Neutrophil (primary cell): Measurements from ENCODE around the gene KCNJ8.

Source experiments
- H3K27ac ChIP-seq: fragments of 200-600 bp; sonication (generic); 2 replicates; pipeline ENCODE4 v1.5.1; 2016; ENCODE audit warnings: mild to moderate bottlenecking, moderate library complexity
- H3K27me3 ChIP-seq: fragments of 200-600 bp; sonication (generic); 2 replicates; pipeline ENCODE4 v1.6.0; 2016; ENCODE audit warnings: mild to moderate bottlenecking
- H3K36me3 ChIP-seq: fragments of 200-600 bp; sonication (generic); 2 replicates; pipeline ENCODE4 v1.5.1; 2017
- H3K4me1 ChIP-seq, 2 experiments: fragments of 200-600 bp in 1 of 2; sonication (generic) in 1 of 2; 1 replicate in 1 of 2; 2 replicates in 1 of 2; pipeline versions ENCODE4 v1.5.1 to v1.6.1; 2013 to 2016; ENCODE audit warnings: low read depth in 1 of 2, low read length in 1 of 2, mild to moderate bottlenecking in 1 of 2, moderate library complexity in 1 of 2; ENCODE audit not compliant: control insufficient read depth in 1 of 2, insufficient read depth in 1 of 2
- H3K4me3 ChIP-seq, 2 experiments: fragments of 200-600 bp in 1 of 2; sonication (generic) in 1 of 2; 1 replicate in 1 of 2; 2 replicates in 1 of 2; pipeline ENCODE4 v1.5.1; 2013 to 2016; ENCODE audit warnings: low read depth in 1 of 2, low read length in 1 of 2, mild to moderate bottlenecking in 1 of 2, moderate library complexity in 1 of 2
- H3K9me3 ChIP-seq: fragments of 200-600 bp; sonication (generic); 2 replicates; pipeline ENCODE4 v1.5.1; 2016
- CTCF ChIP-seq: fragments of 200-600 bp; sonication (generic); IDR thresholded peaks from 2 replicates; pipeline ENCODE4 v1.5.1; 2016; ENCODE audit warnings: antibody characterized with exemption

The KCNJ8 gene

GRCh38 chr12:21725731-21726130 is 48.8 kb downstream of the KCNJ8 start:
- Histone ChIP-seq H3K27ac (no peak overlapping the region), H3K9me3 (no peaks in the 10 kb centered on the region), H3K4me3 (no peak overlapping the region), H3K36me3 (no peaks in the 10 kb centered on the region), H3K27me3 (no peaks in the 10 kb centered on the region), H3K4me1 (no peaks in the 10 kb centered on the region)
- no peak for TF ChIP-seq CTCF

- no peak overlapping the region for H3K4me3 ChIP-seq
- no peak overlapping the region for H3K27ac ChIP-seq
- H3K27me3 ChIP-seq: no peaks in the 10 kb centered on the region
- no peaks in the 10 kb centered on the region for H3K9me3 ChIP-seq
- no peak for TF ChIP-seq CTCF
- no peaks in the 10 kb centered on the region for H3K4me1 ChIP-seq
- no peaks in the 10 kb centered on the region for H3K36me3 ChIP-seq
Observed at GRCh38 chr12:21718944-21719650, 55.4 kb downstream of the KCNJ8 start.

GRCh38 chr12:21718403-21718802 is 56.1 kb downstream of the KCNJ8 start:
- Histone ChIP-seq H3K4me1 (no peaks in the 10 kb centered on the region), H3K9me3 (no peaks in the 10 kb centered on the region), H3K36me3 (no peaks in the 10 kb centered on the region), H3K27me3 (no peaks in the 10 kb centered on the region), H3K27ac (no peak overlapping the region), H3K4me3 (no peak overlapping the region)
- TF ChIP-seq CTCF: no peak

GRCh38 chr12:21717767-21718166 is 56.7 kb downstream of the KCNJ8 start:
- Histone ChIP-seq H3K9me3 (no peaks in the 10 kb centered on the region), H3K27me3 (no peaks in the 10 kb centered on the region), H3K27ac (no peak overlapping the region), H3K4me1 (no peaks in the 10 kb centered on the region), H3K4me3 (no peak overlapping the region), H3K36me3 (no peaks in the 10 kb centered on the region)
- no peak for TF ChIP-seq CTCF

GRCh38 chr12:21715386-21715785 is 59.1 kb downstream of the KCNJ8 start:
- H3K27ac ChIP-seq: no peak overlapping the region
- no peaks in the 10 kb centered on the region for H3K9me3 ChIP-seq
- H3K4me1 ChIP-seq: no peaks in the 10 kb centered on the region
- no peak overlapping the region for H3K4me3 ChIP-seq
- no peaks in the 10 kb centered on the region for H3K36me3 ChIP-seq
- no peak for TF ChIP-seq CTCF
- H3K27me3 ChIP-seq: no peaks in the 10 kb centered on the region
